ENCODE data around the gene GRAMD4.

The GRAMD4 gene

DNA sequence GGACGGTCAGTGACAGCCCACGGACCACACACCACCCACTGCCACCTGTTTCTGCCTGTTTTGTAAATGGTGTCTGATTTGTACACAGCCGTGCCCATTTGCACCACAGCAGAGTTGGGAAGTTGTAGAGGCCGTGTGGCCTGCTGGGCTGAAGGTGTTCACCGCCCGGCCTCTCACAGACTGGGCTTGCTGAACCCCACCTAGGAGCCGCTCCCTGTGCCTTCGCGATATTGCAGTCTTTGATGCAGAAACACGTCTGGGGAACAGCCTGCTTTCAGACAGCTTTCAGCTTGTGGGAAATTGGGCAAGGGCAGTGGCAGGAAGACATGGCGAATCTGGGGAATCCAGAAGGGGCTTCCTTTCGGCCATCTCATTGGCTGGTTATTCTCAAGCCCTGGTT lies 9.8 kb upstream of the GRAMD4 start:
- no peak overlapping the region for H3K27ac ChIP-seq
- no peak for TF ChIP-seq CTCF (conservative IDR thresholded peaks at IDR 0.05)

GRCh38 chr22:46611189-46611588 lies 9.0 kb upstream of the GRAMD4 start:
- TF ChIP-seq CTCF (conservative IDR thresholded peaks at IDR 0.05), result no peak
- H3K27ac ChIP-seq, result no peak overlapping the region

- H3K27ac ChIP-seq, result no peak overlapping the region
- TF ChIP-seq CTCF (conservative IDR thresholded peaks at IDR 0.05), result no peak
Observed at GRCh38 chr22:46612341-46612903, 7.8 kb upstream of the GRAMD4 start.

- H3K27ac ChIP-seq, result no peak overlapping the region
- no peak for TF ChIP-seq CTCF (conservative IDR thresholded peaks at IDR 0.05)
Observed at GRCh38 chr22:46612904-46613605, 7.1 kb upstream of the GRAMD4 start.

DNA sequence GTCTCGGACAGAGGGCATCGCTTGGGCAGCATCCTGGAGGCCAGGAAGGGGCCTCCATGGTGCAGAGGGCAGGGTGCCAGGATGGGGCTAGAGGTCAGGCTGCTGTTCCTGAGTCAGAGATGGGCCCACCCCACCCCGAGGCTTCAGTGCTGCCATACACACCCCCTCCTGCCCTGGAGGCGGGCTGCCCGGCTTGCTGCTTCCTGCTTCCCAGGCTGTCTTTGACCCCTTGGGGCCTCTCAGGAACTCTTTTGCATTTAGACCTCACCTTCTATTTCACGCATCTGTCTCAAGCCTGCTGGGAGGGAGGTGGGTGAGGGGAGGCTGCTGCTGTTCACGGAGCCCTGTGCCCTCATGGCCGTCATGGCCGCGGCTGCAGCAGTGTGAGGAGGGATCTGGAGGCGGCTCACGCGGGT lies 6.6 kb upstream of the GRAMD4 start:
- H3K27ac ChIP-seq, result no peak overlapping the region
- TF ChIP-seq CTCF (conservative IDR thresholded peaks at IDR 0.05), result no peak

DNA sequence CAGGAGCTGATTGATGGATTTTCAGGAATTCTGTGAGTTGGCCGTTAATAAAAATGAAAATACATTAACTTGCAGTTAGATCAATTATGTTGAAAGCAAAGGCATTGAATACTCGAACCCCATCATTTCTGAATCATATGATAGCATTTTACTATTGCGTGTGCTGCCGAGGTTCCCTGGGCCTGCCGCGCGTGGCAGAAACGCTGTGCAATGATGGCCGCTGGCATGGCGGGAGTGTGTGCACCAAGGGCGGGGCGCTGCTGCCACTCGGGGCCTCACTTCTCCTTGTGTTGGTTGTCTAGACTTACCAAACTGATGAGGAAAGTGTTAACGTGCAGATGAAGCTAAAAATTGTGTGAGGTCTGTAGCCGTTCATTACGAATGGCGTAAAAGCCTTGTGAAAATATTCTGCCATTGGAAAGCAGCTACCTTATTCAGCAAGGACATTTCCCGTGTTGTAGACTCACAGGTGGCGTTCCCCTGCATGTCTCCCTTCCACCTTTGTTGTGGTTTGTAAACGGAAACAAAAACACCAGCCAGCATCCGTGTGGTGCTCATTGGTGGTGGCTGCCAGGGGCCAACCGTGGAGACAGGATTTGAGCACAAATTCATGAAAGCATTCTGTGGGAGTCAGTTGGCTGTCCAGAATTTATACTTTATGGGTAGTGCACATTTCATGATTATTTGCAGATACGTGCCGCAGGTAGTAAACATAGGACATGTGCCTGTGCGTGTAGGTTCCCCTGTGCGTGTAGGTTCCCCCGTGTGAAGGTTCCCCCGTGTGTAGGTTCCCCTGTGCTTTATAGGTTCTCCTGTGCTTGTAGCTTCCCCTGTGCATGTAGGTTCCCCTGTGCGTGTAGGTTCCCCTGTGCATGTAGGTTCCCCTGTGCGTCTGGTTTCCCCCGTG lies 5.9 kb upstream of the GRAMD4 start:
- TF ChIP-seq CTCF (conservative IDR thresholded peaks at IDR 0.05), result no peak
- H3K27ac ChIP-seq, result no peak overlapping the region

Measured in VCaP (cell line).